ENCODE data around the gene ZNF488. TPM values are rescaled to one million over a fixed set of nuclear protein-coding genes. Genes with fewer than 3 reads are reported as not detected.

Gene ZNF488
- polyA plus RNA-seq, 1 experiment = 0.15 TPM

- ChIA-PET POLR2A (no interaction called here), CTCF (interaction anchor here (0.7 to 2.8 kb wide), 5 partner anchors 8 to 17 kb away, joined by 3 to 12 read pairs (median 5); no protein-coding TSS in a partner anchor)
- no peak overlapping the region for H3K4me3 ChIP-seq (ENCODE audit: low read depth, low read length)
- peaks cover 27% of the 10 kb centered on the region for H3K27me3 ChIP-seq (ENCODE audit: control insufficient read depth, insufficient read depth, low read length)
- no peak for TF ChIP-seq CTCF (IDR thresholded peaks at IDR 0.05; ENCODE audit: insufficient read depth, low read depth, low read length)
- no peaks in the 10 kb centered on the region for H3K36me3 ChIP-seq (ENCODE audit: control insufficient read depth, insufficient read depth, low read length)
- DNase-seq (ENCODE audit: low read depth) = no peak
These were observed 5.3 kb downstream of the ZNF488 start for GRCh38 chr10:47378606-47379444.

- ChIA-PET POLR2A (no interaction called here), CTCF (interaction anchor here (0.7 to 1.4 kb wide), 3 partner anchors 8 to 17 kb away, joined by 3 to 5 read pairs (median 5); no protein-coding TSS in a partner anchor)
- peaks cover 27% of the 10 kb centered on the region for H3K27me3 ChIP-seq (ENCODE audit: control insufficient read depth, insufficient read depth, low read length)
- H3K36me3 ChIP-seq (ENCODE audit: control insufficient read depth, insufficient read depth, low read length) = no peaks in the 10 kb centered on the region
- H3K4me3 ChIP-seq (ENCODE audit: low read depth, low read length) = no peak overlapping the region
- no peak for TF ChIP-seq CTCF (IDR thresholded peaks at IDR 0.05; ENCODE audit: insufficient read depth, low read depth, low read length)
- DNase-seq (ENCODE audit: low read depth) = no peak
These were observed 5.9 kb downstream of the ZNF488 start for GRCh38 chr10:47378183-47378510.

- ChIA-PET CTCF (interaction anchor here (5.2 kb wide), 1 partner anchor 16 kb away, joined by 37 read pairs; no protein-coding TSS in a partner anchor), POLR2A (no interaction called here)
- H3K27me3 ChIP-seq (ENCODE audit: control insufficient read depth, insufficient read depth, low read length) = peaks cover 26% of the 10 kb centered on the region
- no peaks in the 10 kb centered on the region for H3K36me3 ChIP-seq (ENCODE audit: control insufficient read depth, insufficient read depth, low read length)
- no peak overlapping the region for H3K4me3 ChIP-seq (ENCODE audit: low read depth, low read length)
- no peak for TF ChIP-seq CTCF (IDR thresholded peaks at IDR 0.05; ENCODE audit: insufficient read depth, low read depth, low read length)
- no peak for DNase-seq (ENCODE audit: low read depth)
These were observed 7.4 kb downstream of the ZNF488 start for GRCh38 chr10:47376522-47377220.

GRCh38 chr10:47374611-47375536 lies 9.2 kb downstream of the ZNF488 start:
- ChIA-PET POLR2A (interaction anchor here (0.8 kb wide), 1 partner anchor 9 kb away, joined by 4 read pairs; the partner anchor contains the start of gene ZNF488), CTCF (interaction anchor here (1.1 to 5.2 kb wide), 4 partner anchors 10 to 34 kb away, joined by 3 to 37 read pairs (median 6); partner anchors contain the start of gene ZNF488)
- no peak for DNase-seq (ENCODE audit: low read depth)
- Histone ChIP-seq H3K27me3 (ENCODE audit: control insufficient read depth, insufficient read depth, low read length) (peaks cover 23% of the 10 kb centered on the region), H3K36me3 (ENCODE audit: control insufficient read depth, insufficient read depth, low read length) (no peaks in the 10 kb centered on the region), H3K4me3 (ENCODE audit: low read depth, low read length) (no peak overlapping the region)
- no peak for TF ChIP-seq CTCF (IDR thresholded peaks at IDR 0.05; ENCODE audit: insufficient read depth, low read depth, low read length)
